BLaER1 treated with 17β-estradiol and CSF1 and Interleukin-3, amounts not matched to agents 10 nM and 100 nM (cell line): ENCODE data around the gene RAMP3.
"Not testable (repeated sequence)": the region's sequence is repeated elsewhere in the genome, so short reads cannot be mapped to it uniquely, and the experiment has no call there.

Experiments used
- H3K27ac ChIP-seq, 11 experiments: shearing (Covaris generic); formaldehyde crosslinking; 2 replicates each; pipeline ENCODE4 v1.8.1; 2022
- H3K27me3 ChIP-seq, 11 experiments: shearing (Covaris generic); formaldehyde crosslinking; 2 replicates each; pipeline ENCODE4 v1.8.1; 2022
- H3K36me3 ChIP-seq, 11 experiments: shearing (Covaris generic); formaldehyde crosslinking; 2 replicates each; pipeline ENCODE4 v1.8.1; 2022
- H3K4me1 ChIP-seq, 10 experiments: shearing (Covaris generic); formaldehyde crosslinking; 2 replicates each; pipeline ENCODE4 v1.8.1; 2022
- H3K4me2 ChIP-seq, 11 experiments: shearing (Covaris generic); formaldehyde crosslinking; 2 replicates each; pipeline ENCODE4 v1.8.1; 2022
- H3K4me3 ChIP-seq, 10 experiments: shearing (Covaris generic); formaldehyde crosslinking; 2 replicates each; pipeline ENCODE4 v1.8.1; 2022
- H3K9ac ChIP-seq, 11 experiments: shearing (Covaris generic); formaldehyde crosslinking; 2 replicates each; pipeline ENCODE4 v1.8.1; 2022
- H3K9me3 ChIP-seq, 11 experiments: shearing (Covaris generic); formaldehyde crosslinking; replicated peaks in 1 of 11; 2 replicates each; pipeline ENCODE4 v1.8.1; 2022
- H4K20me1 ChIP-seq, 11 experiments: shearing (Covaris generic); formaldehyde crosslinking; 2 replicates each; pipeline ENCODE4 v1.8.1; 2022
- Cebpa-rat ChIP-seq, 11 experiments: shearing (Covaris generic); IDR thresholded peaks; 2 replicates each; pipeline ENCODE4 v1.8.1; 2022

RAMP3 gene, protein sequence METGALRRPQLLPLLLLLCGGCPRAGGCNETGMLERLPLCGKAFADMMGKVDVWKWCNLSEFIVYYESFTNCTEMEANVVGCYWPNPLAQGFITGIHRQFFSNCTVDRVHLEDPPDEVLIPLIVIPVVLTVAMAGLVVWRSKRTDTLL

DNA sequence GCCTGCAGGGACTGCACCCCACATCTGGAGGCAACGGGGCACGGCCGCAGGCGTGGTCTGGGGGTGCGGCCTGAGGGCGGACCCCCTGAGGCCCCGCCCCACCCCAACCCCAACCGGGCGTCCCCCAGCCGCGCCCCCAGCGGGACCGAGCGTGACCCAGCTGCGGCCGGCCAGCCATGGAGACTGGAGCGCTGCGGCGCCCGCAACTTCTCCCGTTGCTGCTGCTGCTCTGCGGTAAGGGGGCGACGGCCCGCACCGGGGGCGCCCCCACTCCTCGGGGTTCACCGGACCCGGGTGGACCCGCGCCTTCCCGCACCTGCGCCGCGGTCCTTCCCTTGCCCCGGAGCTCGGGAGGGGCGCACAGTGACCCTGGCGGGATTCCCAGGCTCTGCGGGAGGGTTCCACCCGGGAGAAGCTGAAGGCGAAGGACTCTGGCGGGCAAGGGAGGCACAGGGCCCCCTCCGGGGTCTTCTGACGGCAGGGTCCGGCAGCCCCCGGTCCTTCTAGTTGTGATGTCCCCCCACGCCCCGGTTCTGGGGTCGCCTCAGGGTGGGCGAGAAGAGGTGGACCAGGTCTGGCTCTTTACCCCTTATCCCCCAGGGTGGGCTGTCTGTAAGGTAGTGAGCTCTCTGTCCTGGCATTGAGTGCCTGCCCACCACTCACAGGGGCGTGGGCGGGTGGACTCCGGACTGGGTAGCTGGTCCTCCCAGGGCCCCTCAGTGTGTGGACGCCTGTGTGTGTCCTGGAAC is at the start of gene RAMP3:
RAMP3 (plus strand) TSS at position 139 of the 749 bp plus-strand sequence; CDS start at position 177, 38 bp downstream.
- H3K27me3 ChIP-seq, result peaks cover 33 to 42% (median 36%) of the 10 kb centered on the region in 11 experiments
- H3K27ac ChIP-seq, result no peak within 1 kb of the TSS
- no peaks in the 10 kb centered on the region for H3K36me3 ChIP-seq
- H3K9me3 ChIP-seq, result peaks cover 0 to 8% (median 0%) of the 10 kb centered on the region in 11 experiments; a peak in 4 of 22 replicates
- no peak for TF ChIP-seq Cebpa-rat (IDR thresholded peaks at IDR 0.05)
- H3K4me1 ChIP-seq, result peaks cover 24 to 65% (median 50%) of the 10 kb centered on the region in 10 experiments
- no peaks in the 10 kb centered on the region for H4K20me1 ChIP-seq
- H3K4me2 ChIP-seq, result peak within 1 kb of the TSS; percentile 43 to 79 (median 65); a peak in 21 of 22 replicates
- peak within 1 kb of the TSS in 2 of 11 experiments; percentile 29 to 44; a peak in 1 of 22 replicates for H3K9ac ChIP-seq
- H3K4me3 ChIP-seq, result peak within 1 kb of the TSS in 4 of 10 experiments; percentile 8 to 53 (median 36); a peak in 5 of 20 replicates

DNA sequence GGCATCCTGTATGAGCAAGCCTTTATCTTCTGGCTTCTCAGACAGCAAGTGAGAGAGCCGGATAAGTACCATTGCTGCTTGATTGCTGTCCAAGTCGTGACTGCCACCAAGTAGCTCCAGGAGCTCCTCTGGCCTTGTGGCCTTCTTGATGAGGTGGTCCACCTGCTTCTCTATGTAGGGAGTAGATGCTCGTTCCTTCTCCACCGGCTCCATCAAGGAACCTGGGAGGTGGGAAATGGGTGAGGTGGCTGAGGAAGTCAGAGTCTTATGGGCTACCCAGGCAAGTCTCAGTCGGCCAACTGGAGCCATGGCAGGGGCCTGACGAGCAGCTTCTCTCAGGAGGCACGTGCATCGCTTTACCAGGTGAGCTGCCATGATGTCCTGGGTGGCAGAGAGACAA is 48.7 kb upstream of the RAMP3 start:
- Histone ChIP-seq H3K4me3 (peak overlapping the region in 9 of 10 experiments; percentile 1 to 89 (median 31); a peak in 14 of 20 replicates), H3K4me2 (peak overlapping the region; percentile 72 to 97 (median 82)), H3K9me3 (no peaks in the 10 kb centered on the region), H3K27ac (peak overlapping the region in 4 of 11 experiments; percentile 13 to 32 (median 15); a peak in 2 of 22 replicates), H3K9ac (peak overlapping the region; percentile 35 to 99 (median 69)), H3K27me3 (no peaks in the 10 kb centered on the region), H3K4me1 (peaks cover 36 to 56% (median 46%) of the 10 kb centered on the region in 10 experiments), H3K36me3 (peaks cover 54 to 64% (median 60%) of the 10 kb centered on the region in 11 experiments), H4K20me1 (peaks cover 53 to 64% (median 59%) of the 10 kb centered on the region in 11 experiments)
- no peak for TF ChIP-seq Cebpa-rat (IDR thresholded peaks at IDR 0.05)

DNA sequence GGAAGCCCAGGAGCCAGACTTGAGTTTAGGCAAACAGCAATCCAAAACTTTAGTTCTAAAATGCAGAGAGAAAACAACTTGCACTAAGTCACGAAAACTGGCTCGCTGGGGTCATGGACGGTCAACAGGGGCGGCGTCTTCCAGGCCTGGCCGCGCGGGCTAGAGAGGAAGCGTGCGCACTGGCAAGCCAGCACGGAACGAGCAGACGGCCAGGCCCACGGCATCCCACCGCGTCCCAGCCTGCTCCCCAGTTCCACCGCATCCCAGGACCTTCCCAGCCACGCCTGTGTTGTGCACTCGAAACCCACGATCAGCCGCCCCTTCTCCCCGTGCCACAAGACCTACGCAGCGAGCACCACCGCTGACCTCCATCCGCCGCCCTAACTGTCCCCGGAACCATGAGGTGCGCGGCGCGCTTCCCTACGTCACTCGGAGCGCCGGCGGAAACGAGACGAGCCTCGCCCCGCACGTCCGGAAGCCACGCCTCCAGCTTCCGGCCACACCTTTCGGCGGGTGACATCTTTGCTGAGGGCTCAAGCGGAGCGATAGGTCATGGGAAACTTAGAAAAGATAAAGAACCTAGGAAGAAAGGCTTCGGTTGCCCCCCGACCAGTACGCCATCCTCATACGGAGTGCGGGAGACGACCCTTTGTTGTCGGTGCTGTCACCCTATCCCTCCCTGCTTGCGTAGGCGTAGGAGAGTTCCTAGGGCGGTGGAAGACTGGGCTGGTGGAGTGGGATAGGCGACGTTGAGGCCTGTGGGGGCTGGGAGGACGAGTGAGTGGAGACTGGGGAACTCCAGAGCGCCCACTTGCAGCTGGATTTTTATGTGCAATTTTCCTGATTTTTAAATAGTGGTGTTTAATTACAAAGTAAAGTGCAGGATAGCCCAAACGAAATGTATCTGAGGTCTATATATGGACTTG is 46.0 kb upstream of the RAMP3 start, which contains the start of gene TBRG4:
TBRG4 (minus strand) TSS at position 400 of the 926 bp plus-strand sequence. CDS start 2,460 bp downstream, outside the sequence.
- H3K36me3 ChIP-seq, result peaks cover 27 to 37% (median 33%) of the 10 kb centered on the region in 11 experiments
- peak within 1 kb of the TSS; percentile 73 to 97 (median 83) for H3K4me2 ChIP-seq
- H3K4me3 ChIP-seq, result peak within 1 kb of the TSS; percentile 76 to 96 (median 86)
- H3K27ac ChIP-seq, result peak within 1 kb of the TSS; percentile 91 to 99 (median 97)
- H3K27me3 ChIP-seq, result no peaks in the 10 kb centered on the region
- TF ChIP-seq Cebpa-rat (IDR thresholded peaks at IDR 0.05), result no peak
- no peaks in the 10 kb centered on the region for H3K9me3 ChIP-seq
- peaks cover 44 to 76% (median 57%) of the 10 kb centered on the region in 10 experiments for H3K4me1 ChIP-seq
- H3K9ac ChIP-seq, result peak within 1 kb of the TSS; percentile 90 to 99 (median 97)
- peaks cover 26 to 37% (median 32%) of the 10 kb centered on the region in 11 experiments for H4K20me1 ChIP-seq

DNA sequence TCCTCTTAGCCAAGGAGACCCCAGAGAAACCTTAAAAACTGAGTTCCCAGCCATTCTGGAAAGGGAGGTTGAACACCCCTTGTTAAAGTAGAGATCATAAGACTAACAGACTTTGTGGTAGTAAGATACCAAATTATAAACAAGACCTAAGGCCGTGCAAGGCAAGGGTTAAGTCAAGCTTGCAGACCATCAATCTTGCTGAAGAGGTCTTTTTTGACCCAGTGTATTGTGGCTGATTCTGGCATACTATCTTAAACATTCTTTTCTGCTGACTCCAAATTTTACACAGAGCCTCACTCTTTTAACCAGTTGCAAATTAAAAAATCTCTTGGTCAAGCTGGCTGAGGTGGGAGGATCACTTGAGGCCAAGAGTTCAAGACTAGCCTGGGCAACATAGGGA is 44.9 kb upstream of the RAMP3 start:
- peaks cover 44 to 65% (median 49%) of the 10 kb centered on the region in 10 experiments for H3K4me1 ChIP-seq
- H3K4me3 ChIP-seq, result peak overlapping the region; percentile 76 to 96 (median 86); a peak in 16 of 20 replicates
- H3K36me3 ChIP-seq, result peaks cover 17 to 26% (median 22%) of the 10 kb centered on the region in 11 experiments
- no peaks in the 10 kb centered on the region for H3K27me3 ChIP-seq
- TF ChIP-seq Cebpa-rat (IDR thresholded peaks at IDR 0.05), result no peak
- peak overlapping the region; percentile 67 to 93 (median 83) for H3K4me2 ChIP-seq
- peak overlapping the region; percentile 90 to 99 (median 97); a peak in 10 of 22 replicates for H3K9ac ChIP-seq
- H3K9me3 ChIP-seq, result no peaks in the 10 kb centered on the region
- peaks cover 15 to 26% (median 21%) of the 10 kb centered on the region in 11 experiments for H4K20me1 ChIP-seq
- H3K27ac ChIP-seq, result peak overlapping the region; percentile 91 to 99 (median 97)

DNA sequence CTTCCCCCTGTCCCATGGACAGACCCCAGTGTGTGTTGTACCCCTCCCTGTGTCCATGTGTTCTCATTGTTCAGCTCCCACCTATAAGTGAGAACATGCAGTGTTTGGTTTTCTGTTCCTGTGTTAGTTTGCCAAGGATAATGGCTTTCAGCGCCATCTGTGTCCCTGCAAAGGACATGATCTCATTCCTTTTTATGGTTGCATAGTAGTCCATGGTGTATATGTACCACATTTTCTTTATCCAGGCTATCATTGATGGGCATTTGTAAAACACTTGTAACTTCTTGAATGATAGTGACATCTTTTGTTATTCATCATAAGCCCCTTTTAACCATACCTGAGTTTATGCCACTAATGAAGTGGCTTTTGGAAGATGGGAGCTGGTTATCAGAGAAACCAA is 43.3 kb upstream of the RAMP3 start:
- Histone ChIP-seq H3K4me1 (peaks cover 43 to 58% (median 46%) of the 10 kb centered on the region in 10 experiments), H3K36me3 (peaks cover under 1 to 10% (median 6%) of the 10 kb centered on the region in 11 experiments; a peak in 20 of 22 replicates), H3K4me2 (peak overlapping the region in 4 of 11 experiments; percentile 53 to 77 (median 67); a peak in 7 of 22 replicates), H3K27ac (peak overlapping the region in 3 of 11 experiments; percentile 10 to 41 (median 31); a peak in 4 of 22 replicates), H4K20me1 (peaks cover 0 to 10% (median 5%) of the 10 kb centered on the region in 11 experiments; a peak in 15 of 22 replicates)
- H3K9me3 ChIP-seq, H3K27me3 ChIP-seq, H3K9ac ChIP-seq, H3K4me3 ChIP-seq: not testable (repeated sequence)

DNA sequence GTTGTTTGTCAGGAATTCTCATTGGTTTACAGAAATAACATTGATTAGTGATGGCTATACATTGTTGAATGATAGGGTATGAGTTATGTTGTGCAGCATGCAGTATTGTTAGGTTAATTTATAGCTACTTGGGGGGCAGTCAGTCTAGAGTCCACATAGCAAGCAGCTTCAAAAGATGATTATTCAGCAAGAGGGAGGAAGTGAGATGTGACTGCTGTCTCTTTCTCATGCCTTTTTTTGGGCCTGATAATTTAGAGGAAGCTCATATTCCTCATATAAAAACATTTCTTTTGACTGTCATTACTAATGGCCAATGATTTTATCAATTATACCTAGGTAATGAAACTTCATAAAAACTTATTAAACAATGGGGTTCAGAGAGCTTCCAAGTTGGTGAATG is 42.7 kb upstream of the RAMP3 start:
- Histone ChIP-seq H3K27ac (peak overlapping the region in 5 of 11 experiments; percentile 1 to 41 (median 14); a peak in 6 of 22 replicates), H3K4me2 (peak overlapping the region in 10 of 11 experiments; percentile 11 to 77 (median 40); a peak in 16 of 22 replicates), H3K9ac (no peak overlapping the region; a peak in 1 of 22 replicates), H3K4me1 (peaks cover 39 to 52% (median 43%) of the 10 kb centered on the region in 10 experiments), H3K4me3 (no peak overlapping the region), H4K20me1 (peaks cover 0 to 4% (median 0%) of the 10 kb centered on the region in 11 experiments; a peak in 5 of 22 replicates), H3K27me3 (no peaks in the 10 kb centered on the region), H3K9me3 (no peaks in the 10 kb centered on the region), H3K36me3 (peaks cover 0 to 4% (median 0%) of the 10 kb centered on the region in 11 experiments; a peak in 2 of 22 replicates)
- TF ChIP-seq Cebpa-rat (IDR thresholded peaks at IDR 0.05), result no peak

DNA sequence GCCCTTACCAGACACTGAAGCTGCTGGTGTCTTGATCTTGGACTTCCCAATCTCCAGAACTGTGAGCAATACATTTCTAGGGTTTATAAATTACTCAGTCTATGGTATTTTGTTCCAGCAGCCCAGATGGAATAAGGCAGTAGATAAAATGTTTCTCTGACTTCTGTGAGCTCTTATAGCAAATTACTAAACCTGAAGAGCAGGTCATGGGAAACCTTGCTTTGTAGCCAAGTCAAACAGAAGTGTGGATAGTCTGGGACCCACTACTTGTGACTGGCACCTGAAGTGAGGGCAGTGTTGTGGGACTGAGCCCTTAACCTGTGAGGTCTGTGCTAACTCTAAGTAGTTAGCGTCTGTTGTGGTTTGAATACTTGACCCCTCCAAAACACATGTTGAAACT is 41.5 kb upstream of the RAMP3 start:
- Histone ChIP-seq H3K27ac (peak overlapping the region in 1 of 11 experiments; percentile 31; a peak in 1 of 22 replicates), H3K9me3 (no peaks in the 10 kb centered on the region), H4K20me1 (no peaks in the 10 kb centered on the region), H3K4me1 (peaks cover 33 to 47% (median 36%) of the 10 kb centered on the region in 10 experiments), H3K4me2 (peak overlapping the region in 7 of 11 experiments; percentile 21 to 77 (median 53); a peak in 9 of 22 replicates), H3K4me3 (no peak overlapping the region), H3K27me3 (no peaks in the 10 kb centered on the region), H3K9ac (no peak overlapping the region), H3K36me3 (no peaks in the 10 kb centered on the region)
- TF ChIP-seq Cebpa-rat (IDR thresholded peaks at IDR 0.05), result no peak

DNA sequence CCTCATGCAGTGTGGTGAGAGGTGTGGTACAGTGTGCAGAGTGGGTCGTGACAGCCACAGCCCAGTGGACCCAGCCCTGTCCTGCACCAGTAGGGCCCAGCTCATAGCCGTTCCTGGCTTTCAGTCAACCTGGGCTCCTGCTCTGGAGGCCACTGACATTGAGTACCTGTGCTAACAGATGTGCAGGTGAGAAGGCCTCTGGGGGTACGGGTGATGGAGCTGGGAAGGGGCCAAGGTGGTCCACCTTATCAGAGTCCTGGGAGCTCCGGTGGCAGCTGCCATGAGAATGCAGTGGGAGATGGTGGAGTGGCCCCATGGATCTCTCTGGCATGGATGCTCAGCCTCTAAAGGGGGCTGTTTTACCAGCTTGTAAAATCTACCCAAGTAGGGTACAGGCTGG is 40.0 kb upstream of the RAMP3 start:
- no peaks in the 10 kb centered on the region for H3K36me3 ChIP-seq
- no peak overlapping the region for H3K9ac ChIP-seq
- no peaks in the 10 kb centered on the region for H3K9me3 ChIP-seq
- no peaks in the 10 kb centered on the region for H3K27me3 ChIP-seq
- H3K4me1 ChIP-seq, result peaks cover 27 to 41% (median 31%) of the 10 kb centered on the region in 10 experiments
- H3K27ac ChIP-seq, result no peak overlapping the region
- no peaks in the 10 kb centered on the region for H4K20me1 ChIP-seq
- TF ChIP-seq Cebpa-rat (IDR thresholded peaks at IDR 0.05), result no peak
- H3K4me3 ChIP-seq, result no peak overlapping the region
- H3K4me2 ChIP-seq, result no peak overlapping the region; a peak in 1 of 22 replicates
